Dermis microvascular lymphatic vessel endothelial cell (primary cell): Measurements from ENCODE around the gene C12orf57. TPM values are rescaled to one million over a fixed set of nuclear protein-coding genes. Genes with fewer than 3 reads are reported as not detected.
"Not testable (repeated sequence)": the region's sequence is repeated elsewhere in the genome, so short reads cannot be mapped to it uniquely, and the experiment has no call there.

Experiments used
- DNase-seq, 2 donors: peaks; one replicate each; pipeline versions ENCODE4 v3.0.0 to v3.0.0-alpha.2; 2010; ENCODE audit warnings: low read depth in 2 of 2
- total RNA-seq: library from RNA; depleted of rRNA; stranded (reverse); fragments of >200 nt; gene quantifications from 2 replicates; pipeline ENCODE4 v1.2.1, GENCODE V29; 2014

C12orf57 gene
- total RNA-seq: 88.7 and 206 TPM in 2 replicates

GRCh38 chr12:6943722-6944380, at the start of gene C12orf57, which contains the start of gene RNU7-1:
Gene C12orf57, plus strand, starts transcription at chr12:6944022. Its CDS starts 100 bp downstream, at chr12:6944122.
Gene RNU7-1, plus strand, starts transcription at chr12:6943816.
- DNase-seq: peak; percentile 87

- no peak for DNase-seq
Measured at GRCh38 chr12:6894321-6894720, 49.5 kb upstream of the C12orf57 start.

GRCh38 chr12:6896846-6897435, 46.9 kb upstream of the C12orf57 start:
- no peak for DNase-seq

- no peak for DNase-seq
Measured at GRCh38 chr12:6899427-6899826, 44.4 kb upstream of the C12orf57 start.

- peak; percentile 80 to 82 for DNase-seq
Measured at GRCh38 chr12:6899837-6900519, 43.8 kb upstream of the C12orf57 start.

GRCh38 chr12:6902448-6902847, 41.4 kb upstream of the C12orf57 start:
- no peak for DNase-seq

- no peak for DNase-seq
Measured at GRCh38 chr12:6903722-6904121, 40.1 kb upstream of the C12orf57 start.

- peak; percentile 84 to 94 for DNase-seq
Measured at GRCh38 chr12:6904280-6905276, 39.2 kb upstream of the C12orf57 start, which contains the start of gene LRRC23. Gene LRRC23, plus strand, starts transcription at chr12:6904822. Its CDS starts 812 bp downstream, at chr12:6905634.

GRCh38 chr12:6905414-6906040, 38.3 kb upstream of the C12orf57 start:
- DNase-seq: no peak

GRCh38 chr12:6908141-6908540, 35.7 kb upstream of the C12orf57 start:
- DNase-seq: not testable (repeated sequence)

- DNase-seq: no peak
Measured at GRCh38 chr12:6909421-6910145, 34.2 kb upstream of the C12orf57 start.

GRCh38 chr12:6912164-6912935, 31.5 kb upstream of the C12orf57 start:
- no peak for DNase-seq

- peak in 1 of 2 donors; percentile 61 for DNase-seq
Measured at GRCh38 chr12:6914246-6914946, 29.4 kb upstream of the C12orf57 start, which contains the start of gene ENO2. Gene ENO2, plus strand, starts transcription at chr12:6914580. Its CDS starts 1,253 bp downstream, at chr12:6915833.

GRCh38 chr12:6914947-6915788, 28.7 kb upstream of the C12orf57 start:
- no peak for DNase-seq

GRCh38 chr12:6915789-6916285, 28.0 kb upstream of the C12orf57 start:
- no peak for DNase-seq

GRCh38 chr12:6916426-6917200, 27.2 kb upstream of the C12orf57 start:
- no peak for DNase-seq
